AG08395 (cell line): ENCODE measurements around the gene UBE2U.
"Not testable (repeated sequence)": the region's sequence is repeated elsewhere in the genome, so short reads cannot be mapped to it uniquely, and the experiment has no call there.

Source experiments
- DNase-seq: peaks from one replicate; pipeline ENCODE4 v3.0.0; 2012; ENCODE audit warnings: mixed read lengths, low spot score

Gene UBE2U

GRCh38 chr1:64240206-64240605 lies 36.8 kb downstream of the UBE2U start:
- peak; percentile 11 for DNase-seq

DNA sequence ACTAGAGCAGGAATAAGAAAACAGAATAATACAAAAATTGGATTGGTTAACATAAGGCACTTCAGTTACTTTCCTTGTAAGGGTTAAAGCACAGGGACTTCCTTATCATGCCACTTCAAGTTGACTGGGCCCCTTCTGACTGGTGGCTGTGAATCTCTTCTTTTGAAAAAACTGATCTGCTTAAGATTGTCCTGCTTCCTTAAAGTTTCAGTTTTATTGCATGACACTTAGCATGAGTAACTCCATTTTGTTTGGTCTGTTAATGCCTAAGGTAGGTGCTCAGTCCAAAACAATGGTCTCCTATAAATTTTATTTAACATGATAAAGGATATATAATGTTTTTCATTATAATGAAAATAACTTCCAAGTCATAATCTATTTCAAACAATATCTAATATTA lies 37.6 kb downstream of the UBE2U start:
- DNase-seq, result no peak

GRCh38 chr1:64242895-64243756 lies 39.7 kb downstream of the UBE2U start:
- peak; percentile 61 for DNase-seq

- DNase-seq, result no peak
These were observed 40.3 kb downstream of the UBE2U start for GRCh38 chr1:64243757-64244080.

DNA sequence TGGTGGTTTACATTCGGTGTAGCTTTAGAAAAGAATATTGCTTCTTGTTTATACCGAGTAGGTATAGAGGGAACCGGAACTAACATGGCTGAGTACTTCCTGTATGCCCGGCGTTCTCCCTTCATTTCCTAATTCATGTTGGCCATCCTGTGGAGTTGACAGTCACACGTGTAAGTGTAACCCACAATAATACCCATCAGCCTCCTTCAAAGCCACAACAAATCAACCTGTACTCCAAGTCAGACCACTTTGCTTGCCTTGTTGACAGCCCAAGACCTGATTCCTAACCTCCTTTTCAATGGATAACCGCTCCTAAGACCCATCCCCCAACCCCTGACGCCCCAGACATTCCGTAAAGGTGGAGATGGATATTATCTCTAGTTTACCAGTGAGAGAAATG lies 42.1 kb downstream of the UBE2U start:
- DNase-seq, result no peak

DNA sequence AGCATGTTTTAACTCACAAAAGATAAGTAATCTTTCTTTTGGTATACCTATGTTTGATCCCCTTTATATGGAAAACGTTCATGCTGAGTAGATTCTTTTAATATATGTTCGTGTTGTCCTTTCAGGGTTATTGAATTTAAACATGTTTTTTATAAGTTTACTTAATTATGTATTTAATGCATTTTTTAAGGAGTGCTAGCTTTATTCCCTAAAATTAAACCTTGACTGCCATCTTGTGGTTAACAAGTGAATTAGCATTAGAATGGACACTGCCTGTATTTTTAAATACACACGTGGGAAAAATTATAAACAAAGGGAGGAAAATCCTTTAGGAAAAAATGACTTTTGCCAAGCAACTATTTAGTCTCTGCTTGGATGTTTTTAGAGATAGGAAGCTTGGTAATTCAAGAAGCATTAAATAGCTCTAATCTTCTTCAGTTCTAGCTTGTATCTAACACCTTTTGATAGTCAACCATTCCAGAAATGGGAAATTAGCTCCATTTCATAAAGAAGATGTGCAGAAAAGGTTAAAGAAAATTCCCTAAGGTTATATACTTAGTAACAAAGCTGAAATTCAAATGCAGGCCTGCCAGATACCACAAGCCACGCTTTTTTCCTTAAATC lies 43.0 kb downstream of the UBE2U start:
- DNase-seq, result peak; percentile 53

- no peak for DNase-seq
These were observed 44.6 kb downstream of the UBE2U start for GRCh38 chr1:64248065-64248464.

DNA sequence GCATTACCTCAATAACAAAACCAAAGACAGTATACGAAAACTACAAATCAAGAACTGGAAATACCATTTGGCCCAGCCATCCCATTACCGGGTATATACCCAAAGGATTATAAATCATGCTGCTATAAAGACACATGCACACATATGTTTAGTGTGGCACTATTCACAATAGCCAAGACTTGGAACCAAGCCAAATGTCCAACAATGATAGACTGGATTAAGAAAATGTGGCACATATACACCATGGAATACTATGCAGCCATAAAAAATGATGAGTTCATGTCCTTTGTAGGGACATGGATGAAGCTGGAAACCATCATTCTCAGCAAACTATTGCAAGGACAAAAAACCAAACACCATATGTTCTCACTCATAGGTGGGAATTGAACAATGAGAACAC lies 47.0 kb downstream of the UBE2U start:
- not testable (repeated sequence) for DNase-seq

- no peak for DNase-seq
These were observed 48.5 kb downstream of the UBE2U start for GRCh38 chr1:64251971-64252370.

GRCh38 chr1:64257233-64257632 lies 53.8 kb downstream of the UBE2U start:
- DNase-seq, result not testable (repeated sequence)

DNA sequence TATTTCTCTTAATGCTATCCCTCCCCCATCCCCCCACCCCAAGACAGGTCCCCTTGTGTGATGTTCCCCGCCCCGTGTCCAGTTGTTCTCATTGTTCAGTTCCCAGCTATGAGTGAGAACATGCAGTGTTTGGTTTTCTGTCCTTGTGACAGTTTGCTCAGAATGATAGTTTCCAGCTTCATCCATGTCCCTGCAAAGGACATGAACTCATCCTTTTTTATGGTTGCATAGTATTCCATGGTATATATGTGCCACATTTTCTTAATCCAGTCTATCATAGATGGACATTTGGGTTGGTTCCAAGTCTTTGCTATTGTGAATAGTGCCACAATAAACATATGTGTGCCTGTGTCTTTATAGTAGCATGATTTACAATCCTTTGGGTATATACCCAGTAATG lies 55.0 kb downstream of the UBE2U start:
- not testable (repeated sequence) for DNase-seq

- no peak for DNase-seq
These were observed 59.9 kb downstream of the UBE2U start for GRCh38 chr1:64263335-64263734.

GRCh38 chr1:64263856-64264255 lies 60.4 kb downstream of the UBE2U start:
- no peak for DNase-seq

DNA sequence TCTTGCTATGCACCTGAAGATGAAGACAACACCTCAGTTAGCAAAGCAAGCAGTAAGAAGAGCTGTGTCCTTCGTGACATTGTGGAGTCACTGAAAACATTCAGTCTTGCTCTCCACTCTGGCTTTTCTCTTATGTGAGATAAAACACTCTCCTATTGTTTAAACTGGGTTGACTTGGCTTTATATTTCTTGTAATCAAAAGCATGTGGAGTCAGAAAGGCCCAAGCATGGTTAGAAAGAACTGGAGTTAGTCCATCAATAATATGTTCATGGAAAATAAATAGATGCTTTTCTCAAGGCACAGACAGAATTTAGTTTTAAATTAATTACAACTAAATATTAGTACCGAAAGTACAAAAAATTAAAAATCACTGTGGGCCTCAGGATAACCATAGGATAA lies 61.7 kb downstream of the UBE2U start:
- DNase-seq, result no peak

DNA sequence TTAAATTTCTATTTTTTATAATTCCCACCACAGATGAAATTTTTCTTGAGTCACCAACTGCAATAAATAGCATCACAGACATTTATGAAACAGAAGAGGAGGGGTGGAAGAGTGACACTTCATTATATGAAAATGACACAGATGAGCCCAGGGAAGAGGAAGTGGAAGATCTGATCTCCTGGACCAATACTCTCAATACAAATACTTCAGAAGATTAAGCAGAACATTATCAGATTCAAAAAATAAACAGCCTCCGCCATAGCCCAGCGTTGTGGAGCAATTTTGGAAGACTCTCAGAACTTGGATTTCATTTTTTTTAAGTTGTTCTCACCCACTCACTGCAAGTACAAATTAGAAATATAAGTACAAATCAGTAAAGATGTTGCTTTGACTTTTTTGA lies 63.6 kb downstream of the UBE2U start:
- no peak for DNase-seq

- DNase-seq, result peak; percentile 74
These were observed 65.5 kb downstream of the UBE2U start for GRCh38 chr1:64268653-64269557.

GRCh38 chr1:64269558-64269884 lies 66.1 kb downstream of the UBE2U start:
- no peak for DNase-seq

- DNase-seq, result no peak
These were observed 76.6 kb downstream of the UBE2U start for GRCh38 chr1:64280001-64280400.

- no peak for DNase-seq
These were observed 78.9 kb downstream of the UBE2U start for GRCh38 chr1:64282351-64282750.

DNA sequence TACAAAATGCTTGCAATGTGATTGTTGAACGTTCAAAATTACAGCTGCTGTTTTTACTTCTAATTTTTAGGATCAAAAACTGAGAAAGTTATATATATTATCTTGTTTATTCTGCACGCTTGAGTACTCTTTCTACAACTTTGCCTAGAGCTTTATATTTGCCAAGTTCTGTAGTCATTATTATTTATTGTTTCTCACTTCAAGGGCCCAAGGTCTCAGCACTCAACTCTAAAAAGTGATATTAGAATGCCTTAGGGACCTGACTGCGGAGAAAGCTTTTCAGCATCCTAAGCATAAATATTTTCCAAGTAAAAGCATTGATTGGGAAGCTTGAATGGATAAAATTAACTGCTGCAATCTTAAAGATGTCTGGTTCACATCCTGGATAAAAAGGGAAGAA lies 83.6 kb downstream of the UBE2U start:
- DNase-seq, result no peak

DNA sequence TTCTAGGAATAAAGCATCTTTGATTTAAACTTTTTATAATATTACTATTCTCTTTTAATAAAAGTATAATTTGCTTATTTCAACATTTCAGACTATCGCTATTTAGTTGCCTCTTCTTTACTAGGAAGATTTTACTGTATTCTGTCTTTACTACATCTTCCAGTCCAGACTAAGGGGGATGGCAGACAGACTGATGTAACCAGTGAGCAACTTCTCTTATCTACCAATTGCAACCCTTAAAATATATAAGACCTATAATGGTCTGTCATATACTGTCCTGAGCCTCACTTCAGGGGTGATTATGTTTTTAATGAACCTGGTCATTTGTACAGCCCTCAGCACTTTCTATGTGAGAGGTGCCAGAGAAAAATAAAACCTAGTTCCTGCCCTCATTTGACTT lies 87.0 kb downstream of the UBE2U start:
- DNase-seq, result no peak

GRCh38 chr1:64291931-64292330 lies 88.5 kb downstream of the UBE2U start:
- no peak for DNase-seq

DNA sequence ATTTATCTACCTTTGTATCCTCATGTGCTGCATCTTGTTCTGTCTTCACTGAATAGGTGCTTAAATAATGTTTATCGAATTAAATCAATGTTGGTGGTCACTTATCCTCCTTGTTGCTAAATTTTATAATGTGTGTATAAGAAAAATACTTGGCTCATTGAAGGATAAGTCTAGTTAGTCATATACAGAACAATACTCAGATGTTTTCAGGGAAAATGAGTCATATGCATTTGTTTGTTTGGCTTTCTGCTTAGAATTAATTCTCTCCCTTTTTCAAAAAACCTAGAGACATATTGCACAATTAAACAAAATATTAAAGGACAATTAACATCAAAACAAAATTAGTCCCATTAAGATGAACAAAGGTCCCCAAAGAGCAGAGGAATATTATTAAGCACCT lies 89.0 kb downstream of the UBE2U start:
- DNase-seq, result no peak
